Ovary (tissue), 3 donors: ENCODE results near the gene KISS1.

Experiments
- EP300 ChIP-seq: sonication (generic); formaldehyde crosslinking; IDR thresholded peaks from one replicate; pipeline ENCODE4 v1.6.1; 2017; ENCODE audit warnings: antibody characterized with exemption
- TF ChIP-seq, protein P1 (sequence below), 3 donors: fragments of 450-650 bp in 2 of 3; fragments of 200-600 bp in 1 of 3; IDR thresholded peaks; one replicate each; pipeline versions ENCODE4 v1.5.1 to v1.8.0; 2016 to 2022; ENCODE audit warnings: antibody characterized with exemption in 3 of 3, mild to moderate bottlenecking in 1 of 3
- donor health status: DM: no; HTN: no; CAD: no.

DNA sequence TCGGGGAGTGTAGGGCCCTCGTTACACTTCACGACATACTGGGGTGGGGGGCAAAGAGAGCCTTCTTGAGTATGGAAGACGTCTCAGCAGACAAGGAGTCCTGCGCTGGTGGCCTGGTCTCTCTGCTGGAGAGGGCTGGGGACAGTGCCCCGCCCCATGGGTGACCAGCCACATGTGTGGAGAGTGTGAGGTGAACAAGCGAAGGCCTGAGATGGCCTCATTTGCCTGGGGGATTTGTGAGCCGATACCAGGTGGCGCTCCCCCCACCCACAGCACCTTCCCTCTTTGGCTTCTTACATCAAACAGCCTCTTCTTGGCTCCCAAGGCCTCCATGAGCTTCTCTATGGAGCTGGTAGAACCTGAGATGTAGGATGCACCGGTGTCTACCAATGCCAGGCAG lies 40.4 kb downstream of the KISS1 start:
- TF ChIP-seq EP300 = no peak
- TF ChIP-seq, protein P1, sequence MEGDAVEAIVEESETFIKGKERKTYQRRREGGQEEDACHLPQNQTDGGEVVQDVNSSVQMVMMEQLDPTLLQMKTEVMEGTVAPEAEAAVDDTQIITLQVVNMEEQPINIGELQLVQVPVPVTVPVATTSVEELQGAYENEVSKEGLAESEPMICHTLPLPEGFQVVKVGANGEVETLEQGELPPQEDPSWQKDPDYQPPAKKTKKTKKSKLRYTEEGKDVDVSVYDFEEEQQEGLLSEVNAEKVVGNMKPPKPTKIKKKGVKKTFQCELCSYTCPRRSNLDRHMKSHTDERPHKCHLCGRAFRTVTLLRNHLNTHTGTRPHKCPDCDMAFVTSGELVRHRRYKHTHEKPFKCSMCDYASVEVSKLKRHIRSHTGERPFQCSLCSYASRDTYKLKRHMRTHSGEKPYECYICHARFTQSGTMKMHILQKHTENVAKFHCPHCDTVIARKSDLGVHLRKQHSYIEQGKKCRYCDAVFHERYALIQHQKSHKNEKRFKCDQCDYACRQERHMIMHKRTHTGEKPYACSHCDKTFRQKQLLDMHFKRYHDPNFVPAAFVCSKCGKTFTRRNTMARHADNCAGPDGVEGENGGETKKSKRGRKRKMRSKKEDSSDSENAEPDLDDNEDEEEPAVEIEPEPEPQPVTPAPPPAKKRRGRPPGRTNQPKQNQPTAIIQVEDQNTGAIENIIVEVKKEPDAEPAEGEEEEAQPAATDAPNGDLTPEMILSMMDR (IDR thresholded peaks at IDR 0.05) = no peak
